Rectal smooth muscle tissue (tissue), 1 donor: ENCODE data around the gene EMP1.

Experiments used
- H3K27ac ChIP-seq: one replicate; pipeline ENCODE4 v1.7.0; 2013; ENCODE audit warnings: low read depth, low read length, inconsistent platforms
- H3K27me3 ChIP-seq: one replicate; pipeline ENCODE4 v1.7.0; 2013; ENCODE audit warnings: low read length; ENCODE audit not compliant: control insufficient read depth, insufficient read depth
- H3K36me3 ChIP-seq: one replicate; pipeline ENCODE4 v1.7.0; 2013; ENCODE audit warnings: low read length; ENCODE audit not compliant: control insufficient read depth, insufficient read depth
- H3K4me1 ChIP-seq: one replicate; pipeline ENCODE4 v1.7.0; 2013; ENCODE audit warnings: low read length; ENCODE audit not compliant: control insufficient read depth, insufficient read depth
- H3K4me3 ChIP-seq: one replicate; pipeline ENCODE4 v1.7.0; 2013; ENCODE audit warnings: low read length
- H3K9ac ChIP-seq: one replicate; pipeline ENCODE4 v1.7.0; 2013; ENCODE audit warnings: low read length

Gene EMP1

GRCh38 chr12:13163868-13164635 is 32.5 kb upstream of the EMP1 start:
- Histone ChIP-seq H3K4me1 (no peaks in the 10 kb centered on the region), H3K4me3 (no peak overlapping the region), H3K27me3 (no peaks in the 10 kb centered on the region), H3K9ac (no peak overlapping the region), H3K27ac (no peak overlapping the region), H3K36me3 (no peaks in the 10 kb centered on the region)

DNA sequence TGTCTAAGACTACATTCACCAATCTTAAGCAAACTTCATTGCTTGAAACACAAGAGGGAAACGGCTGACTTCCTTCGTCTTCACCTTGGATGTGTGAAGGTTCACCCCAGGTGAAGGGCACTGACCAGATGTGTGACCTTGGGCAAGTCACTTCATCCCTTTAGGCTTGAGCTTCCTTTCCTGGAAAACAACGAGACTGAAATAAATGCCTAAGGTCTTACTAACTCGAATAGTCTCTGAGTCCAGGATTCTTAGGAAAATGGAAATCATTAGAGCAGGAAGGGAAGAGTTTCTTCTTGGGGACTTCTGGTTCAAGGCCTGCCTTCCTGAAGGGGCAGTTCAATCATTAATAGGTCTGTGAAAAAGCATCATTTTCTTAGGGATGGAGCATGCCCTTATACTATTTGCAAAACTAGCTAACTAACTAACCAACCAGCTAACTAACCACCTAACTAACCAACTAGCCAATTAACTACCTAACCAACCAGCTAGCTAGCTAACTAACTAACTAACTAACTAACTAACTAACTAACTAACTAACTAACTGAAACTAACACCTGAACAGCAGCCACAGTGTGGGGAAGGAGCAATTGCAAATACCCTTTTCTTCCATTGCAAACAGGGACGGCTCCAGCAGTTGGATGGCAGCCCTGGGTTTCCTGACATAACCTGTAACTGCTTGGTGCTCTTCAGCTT is 31.5 kb upstream of the EMP1 start:
- Histone ChIP-seq H3K36me3 (no peaks in the 10 kb centered on the region), H3K27ac (no peak overlapping the region), H3K4me3 (no peak overlapping the region), H3K9ac (no peak overlapping the region), H3K4me1 (no peaks in the 10 kb centered on the region), H3K27me3 (no peaks in the 10 kb centered on the region)

GRCh38 chr12:13165617-13166041 is 30.9 kb upstream of the EMP1 start:
- H3K4me3 ChIP-seq: no peak overlapping the region
- no peaks in the 10 kb centered on the region for H3K36me3 ChIP-seq
- no peak overlapping the region for H3K9ac ChIP-seq
- H3K27ac ChIP-seq: no peak overlapping the region
- H3K27me3 ChIP-seq: no peaks in the 10 kb centered on the region
- H3K4me1 ChIP-seq: no peaks in the 10 kb centered on the region

GRCh38 chr12:13167226-13167625 is 29.3 kb upstream of the EMP1 start:
- H3K27ac ChIP-seq: no peak overlapping the region
- H3K27me3 ChIP-seq: no peaks in the 10 kb centered on the region
- no peak overlapping the region for H3K9ac ChIP-seq
- H3K4me3 ChIP-seq: no peak overlapping the region
- no peaks in the 10 kb centered on the region for H3K4me1 ChIP-seq
- no peaks in the 10 kb centered on the region for H3K36me3 ChIP-seq

- Histone ChIP-seq H3K36me3 (no peaks in the 10 kb centered on the region), H3K27ac (no peak overlapping the region), H3K4me3 (no peak overlapping the region), H3K9ac (no peak overlapping the region), H3K4me1 (no peaks in the 10 kb centered on the region), H3K27me3 (no peaks in the 10 kb centered on the region)
Observed at GRCh38 chr12:13167906-13168305, 28.6 kb upstream of the EMP1 start.

GRCh38 chr12:13169272-13169671 is 27.3 kb upstream of the EMP1 start:
- no peaks in the 10 kb centered on the region for H3K4me1 ChIP-seq
- H3K9ac ChIP-seq: no peak overlapping the region
- no peak overlapping the region for H3K27ac ChIP-seq
- H3K36me3 ChIP-seq: no peaks in the 10 kb centered on the region
- H3K27me3 ChIP-seq: no peaks in the 10 kb centered on the region
- no peak overlapping the region for H3K4me3 ChIP-seq

DNA sequence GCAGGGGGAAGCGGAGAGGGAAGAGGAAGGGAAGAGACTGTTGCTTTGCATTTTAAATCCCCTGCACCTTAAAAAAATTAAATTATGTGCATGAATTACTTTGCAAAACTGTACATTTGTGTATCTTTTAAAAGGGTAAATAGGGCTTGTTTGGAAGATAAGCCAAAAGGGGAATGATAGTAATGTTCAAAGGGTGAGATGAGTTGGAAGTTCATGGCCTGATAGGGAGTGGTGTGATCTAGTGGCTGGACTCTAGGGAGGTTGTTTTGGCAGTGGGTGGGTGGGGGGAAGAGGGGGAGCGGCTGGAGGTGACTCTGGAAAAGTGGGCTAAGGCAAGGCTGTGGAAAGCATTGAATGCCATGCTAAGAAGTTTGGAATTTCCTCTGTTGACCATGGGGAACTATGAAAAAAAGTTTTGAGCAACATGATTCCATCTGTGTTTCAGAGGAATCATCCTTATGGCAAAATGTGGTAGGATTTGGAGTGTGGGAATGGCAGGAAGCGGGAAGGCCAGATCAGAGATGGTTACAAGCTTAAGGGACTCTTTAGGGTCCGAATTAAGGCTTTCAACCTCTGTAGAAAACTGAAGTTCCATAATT is 25.5 kb upstream of the EMP1 start:
- no peak overlapping the region for H3K9ac ChIP-seq
- no peak overlapping the region for H3K27ac ChIP-seq
- H3K27me3 ChIP-seq: no peaks in the 10 kb centered on the region
- H3K4me3 ChIP-seq: no peak overlapping the region
- no peaks in the 10 kb centered on the region for H3K36me3 ChIP-seq
- H3K4me1 ChIP-seq: no peaks in the 10 kb centered on the region

- no peaks in the 10 kb centered on the region for H3K4me1 ChIP-seq
- H3K27me3 ChIP-seq: no peaks in the 10 kb centered on the region
Observed at GRCh38 chr12:13171921-13172859, 24.3 kb upstream of the EMP1 start.

GRCh38 chr12:13173012-13173932 is 23.3 kb upstream of the EMP1 start:
- Histone ChIP-seq H3K36me3 (no peaks in the 10 kb centered on the region), H3K27me3 (no peaks in the 10 kb centered on the region), H3K4me1 (no peaks in the 10 kb centered on the region), H3K9ac (no peak overlapping the region), H3K4me3 (no peak overlapping the region), H3K27ac (peak overlapping the region; percentile 45)

More at GRCh38 chr12:13171921-13172859, 24.3 kb upstream of the EMP1 start:
- Histone ChIP-seq H3K36me3 (no peaks in the 10 kb centered on the region), H3K27ac (peak overlapping the region; percentile 45), H3K4me3 (no peak overlapping the region), H3K9ac (no peak overlapping the region)

- Histone ChIP-seq H3K4me1 (peaks cover 3% of the 10 kb centered on the region), H3K4me3 (no peak overlapping the region), H3K27ac (no peak overlapping the region), H3K36me3 (no peaks in the 10 kb centered on the region), H3K27me3 (no peaks in the 10 kb centered on the region), H3K9ac (no peak overlapping the region)
Observed at GRCh38 chr12:13175499-13175898, 21.0 kb upstream of the EMP1 start.

- Histone ChIP-seq H3K27ac (no peak overlapping the region), H3K4me1 (peaks cover 3% of the 10 kb centered on the region), H3K9ac (no peak overlapping the region), H3K27me3 (no peaks in the 10 kb centered on the region), H3K36me3 (no peaks in the 10 kb centered on the region), H3K4me3 (no peak overlapping the region)
Observed at GRCh38 chr12:13176256-13176655, 20.3 kb upstream of the EMP1 start.
